Measurements from ENCODE around the gene EXOC3.

EXOC3 gene

GRCh38 chr5:415928-416635 lies 26.9 kb upstream of the EXOC3 start:
- H3K4me3 Mint-ChIP-seq, result no peak overlapping the region

GRCh38 chr5:416636-416960 lies 26.4 kb upstream of the EXOC3 start:
- H3K36me3 Mint-ChIP-seq (ENCODE audit: low read depth), result no peaks in the 10 kb centered on the region

More at GRCh38 chr5:415928-416635, 26.9 kb upstream of the EXOC3 start:
- Mint-ChIP-seq H3K9me3 (no peaks in the 10 kb centered on the region), H3K4me1 (peaks cover 14% of the 10 kb centered on the region), H3K27me3 (ENCODE audit: low read depth) (peaks cover 4% of the 10 kb centered on the region), H3K27ac (peak overlapping the region; percentile 80 to 95 (median 88)), H3K36me3 (ENCODE audit: low read depth) (no peaks in the 10 kb centered on the region)
- TF ChIP-seq CTCF (IDR thresholded peaks at IDR 0.05; ENCODE audit: unreplicated experiment in 3 of 3), result no peak

GRCh38 chr5:417301-418161 lies 25.4 kb upstream of the EXOC3 start:
- no peaks in the 10 kb centered on the region for H3K36me3 Mint-ChIP-seq (ENCODE audit: low read depth)
- peaks cover 4% of the 10 kb centered on the region for H3K27me3 Mint-ChIP-seq (ENCODE audit: low read depth)
- H3K9me3 Mint-ChIP-seq, result no peaks in the 10 kb centered on the region
- H3K4me1 Mint-ChIP-seq, result peaks cover 12% of the 10 kb centered on the region
- H3K27ac Mint-ChIP-seq, result peak overlapping the region in 2 of 3 experiments; percentile 37 to 54
- no peak overlapping the region for H3K4me3 Mint-ChIP-seq
- no peak for TF ChIP-seq CTCF (IDR thresholded peaks at IDR 0.05; ENCODE audit: unreplicated experiment in 3 of 3)

More at GRCh38 chr5:416636-416960, 26.4 kb upstream of the EXOC3 start:
- H3K4me1 Mint-ChIP-seq, result peaks cover 12% of the 10 kb centered on the region
- no peak overlapping the region for H3K4me3 Mint-ChIP-seq
- H3K27ac Mint-ChIP-seq, result peak overlapping the region; percentile 37 to 69 (median 54)
- H3K9me3 Mint-ChIP-seq, result no peaks in the 10 kb centered on the region
- H3K27me3 Mint-ChIP-seq (ENCODE audit: low read depth), result peaks cover 4% of the 10 kb centered on the region
- TF ChIP-seq CTCF (IDR thresholded peaks at IDR 0.05; ENCODE audit: unreplicated experiment in 3 of 3), result no peak

GRCh38 chr5:418162-419121 lies 24.5 kb upstream of the EXOC3 start:
- TF ChIP-seq CTCF (IDR thresholded peaks at IDR 0.05; ENCODE audit: unreplicated experiment in 3 of 3), result no peak
- Mint-ChIP-seq H3K27me3 (ENCODE audit: low read depth) (peaks cover 4% of the 10 kb centered on the region), H3K4me3 (no peak overlapping the region), H3K4me1 (peaks cover 16% of the 10 kb centered on the region), H3K9me3 (no peaks in the 10 kb centered on the region), H3K36me3 (ENCODE audit: low read depth) (no peaks in the 10 kb centered on the region), H3K27ac (peak overlapping the region in 2 of 3 experiments; percentile 26 to 35)

GRCh38 chr5:419970-420369 lies 23.0 kb upstream of the EXOC3 start:
- no peak for TF ChIP-seq CTCF (IDR thresholded peaks at IDR 0.05; ENCODE audit: unreplicated experiment in 3 of 3)
- Mint-ChIP-seq H3K4me3 (no peak overlapping the region), H3K27ac (no peak overlapping the region), H3K9me3 (no peaks in the 10 kb centered on the region), H3K27me3 (ENCODE audit: low read depth) (peaks cover 4% of the 10 kb centered on the region), H3K4me1 (peaks cover 9% of the 10 kb centered on the region), H3K36me3 (ENCODE audit: low read depth) (no peaks in the 10 kb centered on the region)

All from nephron (organoid).